ENCODE data around the gene MAP2K3.

The MAP2K3 gene

GRCh38 chr17:21284319-21285163, at the start of gene MAP2K3:
Gene MAP2K3 (plus strand): TSS chr17:21284711. CDS start chr17:21284921, 210 bp downstream.
- Histone ChIP-seq H3K9me3 (ENCODE audit: control insufficient read depth, insufficient read depth, low read depth, low read length) (no peaks in the 10 kb centered on the region), H3K36me3 (ENCODE audit: control insufficient read depth in 2 of 2, insufficient read depth in 1 of 2, low read length in 2 of 2) (peaks cover 0 to 17% of the 10 kb centered on the region in 2 experiments; a peak in 1 of 3 replicates), H3K27ac (ENCODE audit: extremely low read depth, low read depth, low read length) (peak within 1 kb of the TSS; percentile 70), H3K4me1 (ENCODE audit: control insufficient read depth, insufficient read depth, low read length) (peaks cover 25% of the 10 kb centered on the region), H3K4me3 (ENCODE audit: low read depth, low read length) (peak within 1 kb of the TSS; percentile 68)
- ChIA-PET CTCF (interaction anchor here (1.0 to 3.7 kb wide), 3 partner anchors 8 to 173 kb away, joined by 4 to 24 read pairs (median 11); no protein-coding TSS in a partner anchor), POLR2A (interaction anchor here (1.3 to 4.1 kb wide), 2 partner anchors 9 to 157 kb away, joined by 4 to 42 read pairs; partner anchors contain the start of gene DHRS7B)
- TF ChIP-seq HOXC10 (CRISPR knock-in tag; IDR thresholded peaks at IDR 0.05) (no peak), ZNF214 (tag by site-specific recombination; IDR thresholded peaks at IDR 0.05; ENCODE audit: borderline replicate concordance) (no peak), SCRT2 (tag by site-specific recombination; IDR thresholded peaks at IDR 0.05) (no peak), ZBTB20 (tag by site-specific recombination; IDR thresholded peaks at IDR 0.05) (peak; percentile 56; the same call in 1 of the 2 replicates), ZFP3 (tag by site-specific recombination; IDR thresholded peaks at IDR 0.05; ENCODE audit: low read depth) (no peak), ZNF585B (tag by site-specific recombination; IDR thresholded peaks at IDR 0.05) (no peak), HOXA7 (CRISPR knock-in tag; IDR thresholded peaks at IDR 0.05; ENCODE audit: borderline replicate concordance) (no peak), HOXD13 (CRISPR knock-in tag; IDR thresholded peaks at IDR 0.05; ENCODE audit: borderline replicate concordance) (no peak), ZNF169 (tag by site-specific recombination; IDR thresholded peaks at IDR 0.05) (no peak), ZNF121 (tag by site-specific recombination; IDR thresholded peaks at IDR 0.05) (no peak), ZSCAN18 (tag by site-specific recombination; IDR thresholded peaks at IDR 0.05) (no peak), KLF17 (tag by site-specific recombination; IDR thresholded peaks at IDR 0.05) (no peak), ZNF626 (tag by site-specific recombination; IDR thresholded peaks at IDR 0.05) (no peak), ZNF112 (tag by site-specific recombination; IDR thresholded peaks at IDR 0.05) (no peak), ZBTB21 (tag by site-specific recombination; IDR thresholded peaks at IDR 0.05) (no peak), ZNF571 (tag by site-specific recombination; IDR thresholded peaks at IDR 0.05) (no peak), ZNF488 (tag by site-specific recombination; IDR thresholded peaks at IDR 0.05) (no peak), ZNF362 (tag by site-specific recombination; IDR thresholded peaks at IDR 0.05) (no peak), ZNF544 (tag by site-specific recombination; IDR thresholded peaks at IDR 0.05) (no peak), KLF9 (tag by site-specific recombination; IDR thresholded peaks at IDR 0.05; ENCODE audit: low read depth) (peak; percentile 51; the same call in 1 of the 2 replicates), ZNF558 (tag by site-specific recombination; IDR thresholded peaks at IDR 0.05) (no peak), ZBTB8A (tag by site-specific recombination; IDR thresholded peaks at IDR 0.05) (peak; percentile 99), PRDM2 (tag by site-specific recombination; IDR thresholded peaks at IDR 0.05; ENCODE audit: borderline replicate concordance) (no peak), ZNF311 (tag by site-specific recombination; IDR thresholded peaks at IDR 0.05; ENCODE audit: borderline replicate concordance) (no peak)

Data from HEK293 (cell line).